PFSK-1 (cell line): ENCODE results near the gene PROK1.

ENCODE experiments used
- FOXP2 ChIP-seq: optimal IDR thresholded peaks from 2 replicates; pipeline ENCODE3; 2011; ENCODE audit warnings: borderline replicate concordance, control low read depth, inconsistent platforms; ENCODE audit not compliant: insufficient read depth; ENCODE audit errors: extremely low read length, extremely low read depth
- POLR2AphosphoS5 ChIP-seq: IDR thresholded peaks from 2 replicates; pipeline ENCODE4 v1.6.1; 2012; ENCODE audit warnings: low read depth, mild to moderate bottlenecking, control low read depth, low read length, moderate library complexity
- SIN3A ChIP-seq: IDR thresholded peaks from 2 replicates; pipeline ENCODE4 v1.6.1; 2012; ENCODE audit warnings: mild to moderate bottlenecking, low read length, moderate library complexity, borderline replicate concordance; ENCODE audit not compliant: insufficient read depth
- TAF1 ChIP-seq: IDR thresholded peaks from 2 replicates; pipeline ENCODE4 v1.6.1; 2012; ENCODE audit warnings: low read length, control low read depth, borderline replicate concordance; ENCODE audit not compliant: insufficient read depth
- TF ChIP-seq, protein P1 (sequence below), 2 experiments: IDR thresholded peaks; 2 replicates each; pipeline versions ENCODE4 v1.6.1 to v1.8.0; 2011 to 2012; ENCODE audit warnings: low read depth in 2 of 2, low read length in 2 of 2, control low read depth in 1 of 2, inconsistent platforms in 1 of 2, mild to moderate bottlenecking in 1 of 2, moderate library complexity in 1 of 2; ENCODE audit not compliant: insufficient read depth in 1 of 2

Gene PROK1

DNA sequence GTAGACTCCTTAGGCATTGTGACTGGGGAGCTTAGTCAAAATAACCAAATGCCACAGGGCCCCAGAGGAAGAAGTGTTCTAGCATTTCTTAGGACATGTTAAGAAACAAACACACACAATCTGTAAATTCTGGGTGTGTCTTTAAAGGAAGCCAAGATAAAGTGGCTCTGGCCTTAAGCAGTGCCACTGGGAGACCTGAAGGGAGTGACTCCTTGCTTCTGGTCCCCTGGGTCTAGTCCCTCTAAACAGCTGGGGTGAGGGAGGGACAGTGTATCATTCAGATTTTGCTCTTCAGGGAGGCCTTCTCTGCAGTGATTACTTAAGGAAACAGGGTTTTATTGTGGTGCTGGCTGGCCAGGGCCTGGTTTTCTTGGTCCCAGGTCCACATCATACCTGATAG lies 9.1 kb upstream of the PROK1 start:
- no peak for TF ChIP-seq SIN3A
- no peak for TF ChIP-seq POLR2AphosphoS5
- no peak for TF ChIP-seq TAF1
- TF ChIP-seq, protein P1, sequence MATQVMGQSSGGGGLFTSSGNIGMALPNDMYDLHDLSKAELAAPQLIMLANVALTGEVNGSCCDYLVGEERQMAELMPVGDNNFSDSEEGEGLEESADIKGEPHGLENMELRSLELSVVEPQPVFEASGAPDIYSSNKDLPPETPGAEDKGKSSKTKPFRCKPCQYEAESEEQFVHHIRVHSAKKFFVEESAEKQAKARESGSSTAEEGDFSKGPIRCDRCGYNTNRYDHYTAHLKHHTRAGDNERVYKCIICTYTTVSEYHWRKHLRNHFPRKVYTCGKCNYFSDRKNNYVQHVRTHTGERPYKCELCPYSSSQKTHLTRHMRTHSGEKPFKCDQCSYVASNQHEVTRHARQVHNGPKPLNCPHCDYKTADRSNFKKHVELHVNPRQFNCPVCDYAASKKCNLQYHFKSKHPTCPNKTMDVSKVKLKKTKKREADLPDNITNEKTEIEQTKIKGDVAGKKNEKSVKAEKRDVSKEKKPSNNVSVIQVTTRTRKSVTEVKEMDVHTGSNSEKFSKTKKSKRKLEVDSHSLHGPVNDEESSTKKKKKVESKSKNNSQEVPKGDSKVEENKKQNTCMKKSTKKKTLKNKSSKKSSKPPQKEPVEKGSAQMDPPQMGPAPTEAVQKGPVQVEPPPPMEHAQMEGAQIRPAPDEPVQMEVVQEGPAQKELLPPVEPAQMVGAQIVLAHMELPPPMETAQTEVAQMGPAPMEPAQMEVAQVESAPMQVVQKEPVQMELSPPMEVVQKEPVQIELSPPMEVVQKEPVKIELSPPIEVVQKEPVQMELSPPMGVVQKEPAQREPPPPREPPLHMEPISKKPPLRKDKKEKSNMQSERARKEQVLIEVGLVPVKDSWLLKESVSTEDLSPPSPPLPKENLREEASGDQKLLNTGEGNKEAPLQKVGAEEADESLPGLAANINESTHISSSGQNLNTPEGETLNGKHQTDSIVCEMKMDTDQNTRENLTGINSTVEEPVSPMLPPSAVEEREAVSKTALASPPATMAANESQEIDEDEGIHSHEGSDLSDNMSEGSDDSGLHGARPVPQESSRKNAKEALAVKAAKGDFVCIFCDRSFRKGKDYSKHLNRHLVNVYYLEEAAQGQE (IDR thresholded peaks at IDR 0.05; ENCODE audit: insufficient read depth in 1 of 2, low read depth in 2 of 2, low read length in 2 of 2), result no peak
- no peak for TF ChIP-seq FOXP2

DNA sequence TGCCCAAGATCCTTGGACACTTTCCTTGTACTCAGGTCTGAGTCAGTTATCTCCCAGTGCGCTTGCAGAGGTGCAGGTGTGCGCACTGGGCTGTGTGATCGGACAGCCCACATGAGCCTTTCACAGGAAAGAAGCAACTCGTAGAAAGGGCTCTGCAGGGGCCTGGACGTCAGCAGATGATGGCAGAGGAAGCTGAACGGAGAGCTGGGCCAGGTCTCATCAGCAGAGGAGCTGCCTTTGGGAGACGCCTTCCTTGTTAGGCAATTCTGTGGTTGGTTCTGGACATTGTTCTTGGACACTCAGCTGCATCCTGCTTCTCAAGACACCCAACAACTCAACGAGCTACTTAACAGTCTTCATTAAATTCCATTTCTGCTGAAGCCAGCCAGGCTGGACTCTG lies 7.5 kb upstream of the PROK1 start:
- TF ChIP-seq FOXP2 (no peak), SIN3A (no peak), TAF1 (no peak), POLR2AphosphoS5 (no peak)
- TF ChIP-seq, protein P1 (IDR thresholded peaks at IDR 0.05; ENCODE audit: insufficient read depth in 1 of 2, low read depth in 2 of 2, low read length in 2 of 2), result no peak

DNA sequence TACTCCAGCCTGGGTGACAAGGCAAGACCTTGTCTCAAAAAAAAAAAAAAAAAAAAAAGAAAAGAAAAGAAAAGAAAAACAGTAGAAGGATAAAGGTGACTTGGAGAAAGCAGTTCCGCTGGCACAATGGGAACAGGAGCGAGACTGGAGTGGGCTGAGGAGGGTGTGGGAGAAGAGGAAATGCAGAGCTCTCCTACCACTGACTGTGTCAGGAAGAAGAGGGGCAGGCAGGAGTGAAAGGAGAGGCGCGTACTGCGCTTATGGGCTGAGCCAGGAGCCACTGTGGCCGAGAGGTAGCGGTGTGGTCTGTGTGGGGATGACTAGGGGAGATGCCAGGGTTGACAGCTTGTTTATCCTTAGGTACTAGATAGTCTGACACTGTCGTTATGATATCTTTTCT lies 6.4 kb upstream of the PROK1 start:
- TF ChIP-seq FOXP2, result no peak
- TF ChIP-seq, protein P1 (IDR thresholded peaks at IDR 0.05; ENCODE audit: insufficient read depth in 1 of 2, low read depth in 2 of 2, low read length in 2 of 2), result no peak
- TF ChIP-seq TAF1, result no peak
- no peak for TF ChIP-seq POLR2AphosphoS5
- TF ChIP-seq SIN3A, result no peak

DNA sequence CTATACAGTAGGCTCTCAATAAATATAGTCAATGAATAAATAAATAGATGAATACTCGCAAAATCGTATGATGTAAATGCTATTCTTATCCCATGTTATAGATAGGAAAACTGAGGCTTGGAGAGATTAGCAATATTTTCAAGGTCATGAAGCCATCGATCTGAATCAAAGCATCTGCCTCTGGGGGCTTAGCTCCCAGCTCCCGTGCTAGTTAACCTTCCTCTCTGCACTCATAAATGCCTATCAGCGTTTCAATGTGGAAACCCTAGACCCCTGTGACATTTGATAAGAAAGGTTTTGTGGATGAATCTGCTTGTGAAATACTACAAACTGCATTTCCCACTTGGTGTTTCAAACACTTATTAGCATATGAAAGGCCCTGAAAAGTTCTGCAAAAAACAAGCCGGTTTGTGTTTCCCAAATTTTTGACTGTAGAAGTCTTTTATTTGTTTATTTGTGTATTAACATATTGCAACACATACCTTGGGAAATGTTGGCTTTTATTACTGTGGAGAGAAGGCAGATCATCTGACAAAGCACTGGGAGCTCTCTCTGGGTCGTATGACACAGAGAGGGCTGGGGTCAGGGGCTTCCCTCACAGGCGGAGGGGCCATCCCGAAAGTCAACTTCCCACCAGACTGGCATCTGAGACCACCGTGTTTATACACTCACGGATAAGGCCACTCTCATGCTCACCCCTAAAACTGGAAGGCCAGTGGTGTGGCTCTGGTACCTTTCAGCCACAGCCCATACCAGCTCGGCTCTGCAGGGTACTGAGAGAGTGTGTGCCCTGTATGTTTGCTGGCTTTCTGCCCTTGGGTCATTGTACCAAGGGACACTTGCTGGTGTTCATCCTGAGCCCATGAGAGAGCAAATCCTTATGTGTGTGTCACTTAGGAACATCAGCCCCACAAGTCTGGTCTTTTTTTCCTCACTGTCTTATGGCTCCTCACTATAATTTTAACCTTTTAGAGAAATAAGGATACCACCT lies 993 bp upstream of the PROK1 start:
- TF ChIP-seq, protein P1 (IDR thresholded peaks at IDR 0.05; ENCODE audit: insufficient read depth in 1 of 2, low read depth in 2 of 2, low read length in 2 of 2), result no peak
- TF ChIP-seq TAF1 (no peak), POLR2AphosphoS5 (no peak), FOXP2 (no peak), SIN3A (no peak)
